Measurements from ENCODE around the gene PACRG. TPM values are rescaled to one million over a fixed set of nuclear protein-coding genes. Genes with fewer than 3 reads are reported as not detected.

Gene PACRG
- total RNA-seq, 2 donors from 2014 or later = 13.0 TPM; not detected in 1

GRCh38 chr6:162829013-162829742, 101.4 kb downstream of the PACRG start:
- no peak overlapping the region for H3K4me3 ChIP-seq
- H3K27me3 ChIP-seq (replicated peaks; ENCODE audit: insufficient read depth) = no peaks in the 10 kb centered on the region
- H3K4me1 ChIP-seq (ENCODE audit: control insufficient read depth in 1 of 2, low read depth in 2 of 2) = no peaks in the 10 kb centered on the region
- H3K27ac ChIP-seq = no peak overlapping the region
- DNase-seq (ENCODE audit: low spot score) = no peak
- no peaks in the 10 kb centered on the region for H3K36me3 ChIP-seq
- no peaks in the 10 kb centered on the region for H3K9me3 ChIP-seq
- no peak for ATAC-seq (ENCODE audit: insufficient number of reproducible peaks, low FRiP score, low read depth)
- TF ChIP-seq CTCF (IDR thresholded peaks at IDR 0.05) = no peak

- DNase-seq (ENCODE audit: low spot score) (no peak), ATAC-seq (ENCODE audit: insufficient number of reproducible peaks, low FRiP score, low read depth) (no peak)
- no peak for TF ChIP-seq CTCF (IDR thresholded peaks at IDR 0.05)
- H3K36me3 ChIP-seq = no peaks in the 10 kb centered on the region
- no peak overlapping the region for H3K4me3 ChIP-seq
- no peaks in the 10 kb centered on the region for H3K27me3 ChIP-seq (replicated peaks; ENCODE audit: insufficient read depth)
- no peak overlapping the region for H3K27ac ChIP-seq
- H3K9me3 ChIP-seq = no peaks in the 10 kb centered on the region
- no peaks in the 10 kb centered on the region for H3K4me1 ChIP-seq (ENCODE audit: control insufficient read depth in 1 of 2, low read depth in 2 of 2)
These were observed 106.0 kb downstream of the PACRG start for GRCh38 chr6:162833776-162834175.

GRCh38 chr6:162845972-162846371, 118.2 kb downstream of the PACRG start:
- no peak for ATAC-seq (ENCODE audit: insufficient number of reproducible peaks, low FRiP score, low read depth)
- Histone ChIP-seq H3K9me3 (no peaks in the 10 kb centered on the region), H3K27ac (no peak overlapping the region), H3K27me3 (replicated peaks; ENCODE audit: insufficient read depth) (no peaks in the 10 kb centered on the region), H3K36me3 (no peaks in the 10 kb centered on the region), H3K4me3 (no peak overlapping the region), H3K4me1 (ENCODE audit: control insufficient read depth in 1 of 2, low read depth in 2 of 2) (no peaks in the 10 kb centered on the region)
- no peak for DNase-seq (ENCODE audit: low spot score)
- TF ChIP-seq CTCF (IDR thresholded peaks at IDR 0.05) = no peak

GRCh38 chr6:162846723-162847122, 118.9 kb downstream of the PACRG start:
- DNase-seq (ENCODE audit: low spot score) (no peak), ATAC-seq (ENCODE audit: insufficient number of reproducible peaks, low FRiP score, low read depth) (no peak)
- Histone ChIP-seq H3K4me3 (no peak overlapping the region), H3K36me3 (no peaks in the 10 kb centered on the region), H3K27ac (no peak overlapping the region), H3K27me3 (replicated peaks; ENCODE audit: insufficient read depth) (no peaks in the 10 kb centered on the region), H3K9me3 (no peaks in the 10 kb centered on the region), H3K4me1 (ENCODE audit: control insufficient read depth in 1 of 2, low read depth in 2 of 2) (no peaks in the 10 kb centered on the region)
- TF ChIP-seq CTCF (IDR thresholded peaks at IDR 0.05) = no peak

- no peak for TF ChIP-seq CTCF (IDR thresholded peaks at IDR 0.05)
- no peaks in the 10 kb centered on the region for H3K27me3 ChIP-seq (replicated peaks; ENCODE audit: insufficient read depth)
- H3K27ac ChIP-seq = no peak overlapping the region
- H3K4me1 ChIP-seq (ENCODE audit: control insufficient read depth in 1 of 2, low read depth in 2 of 2) = no peaks in the 10 kb centered on the region
- H3K36me3 ChIP-seq = no peaks in the 10 kb centered on the region
- H3K9me3 ChIP-seq = no peaks in the 10 kb centered on the region
- no peak for ATAC-seq (ENCODE audit: insufficient number of reproducible peaks, low FRiP score, low read depth)
- DNase-seq (ENCODE audit: low spot score) = no peak
- no peak overlapping the region for H3K4me3 ChIP-seq
These were observed 121.5 kb downstream of the PACRG start for GRCh38 chr6:162849269-162849668.

All from thoracic aorta (tissue), 2 donors.